Psoas muscle (tissue), 8 donors: ENCODE data around the gene FGGY. TPM values are rescaled to one million over a fixed set of nuclear protein-coding genes. Genes with fewer than 3 reads are reported as not detected.

Source experiments
- ATAC-seq, 4 donors: fragments of 200-7000 bp; cut with Tn5 transposase; one replicate each; pipeline ENCODE4 v1.9.1; 2020; ENCODE audit warnings: moderate library complexity in 3 of 4, mild to moderate bottlenecking in 2 of 4
- DNase-seq, 2 donors: peaks; one replicate each; pipeline ENCODE4 v3.0.0-alpha.2; 2020
- H3K27ac ChIP-seq: fragments of 200-600 bp; one replicate; pipeline ENCODE4 v1.8.0; 2022
- H3K27me3 ChIP-seq, 3 donors: fragments of 200-600 bp in 1 of 3; one replicate each; pipeline versions ENCODE4 v1.6.1 to v1.8.0; 2013 to 2022; ENCODE audit warnings: low read length in 2 of 3, mild to moderate bottlenecking in 2 of 3, moderate library complexity in 1 of 3; ENCODE audit not compliant: insufficient read depth in 3 of 3
- H3K36me3 ChIP-seq, 2 donors: fragments of 200-600 bp in 1 of 2; one replicate each; pipeline versions ENCODE4 v1.6.1 to v1.8.0; 2013 to 2022; ENCODE audit warnings: low read depth in 1 of 2, mild to moderate bottlenecking in 1 of 2, moderate library complexity in 1 of 2; ENCODE audit not compliant: insufficient read depth in 1 of 2
- H3K4me1 ChIP-seq: fragments of 200-600 bp; one replicate; pipeline ENCODE4 v1.8.0; 2022
- H3K4me3 ChIP-seq: fragments of 200-600 bp; one replicate; pipeline ENCODE4 v1.8.0; 2022; ENCODE audit warnings: mild to moderate bottlenecking
- H3K9me3 ChIP-seq: fragments of 200-600 bp; one replicate; pipeline ENCODE4 v1.8.0; 2022
- CTCF ChIP-seq: fragments of 200-600 bp; IDR thresholded peaks from one replicate; pipeline ENCODE4 v1.8.0; 2022; ENCODE audit warnings: antibody characterized with exemption
- WGBS, 3 donors: extraction: QIAGEN DNeasy Blood & Tissue Kit; methylation state at CpG; one replicate each; pipeline versions ENCODE4 v1.1.6 to v1.1.7; 2013; 5-methylcytosine and 5-hydroxymethylcytosine counted together
- intact Hi-C, 2 donors: fragments of 100-400 bp; cut with DNase I; formaldehyde crosslinking; loops; one replicate each; pipeline versions ENCODE4 v1.11.0 to v1.14.2; 2022
- polyA plus RNA-seq, 3 donors: library from polyadenylated mRNA; stranded (reverse); fragments of 200-250 nt; gene quantifications; one replicate each; pipeline ENCODE4 v1.2.3, GENCODE V29; 2013
- total RNA-seq, 4 donors: library from RNA; stranded (reverse); fragmentation: NEBNext Ultra II Directional in 2 of 4; extraction: Animal tissue kit (Norgen Biotek cat#: 25700) in 2 of 4; gene quantifications; one replicate each; pipeline versions ENCODE4 v1.2.1 to v1.2.4, GENCODE V29; 2021 to 2023
- donor health status: healthy with polysubstance abuse.
- donor health status: DM: no; HTN: no; CAD: no; lungs with moderate emphysema.
- donor health status: Bipolar disorder and iron deficiency.
- donor health status: healthy.
- donor health status: DM: yes; HTN: yes; CAD: no.
- donor health status: DM: no; HTN: no; CAD: no.
- donor health status: DM: no; HTN: no; CAD: no.
- donor health status: DM: yes; HTN: yes; CAD: no.

FGGY gene
- total and polyA plus RNA-seq, 7 donors: 11.9 to 72.2 (median 46.5) TPM

- Histone ChIP-seq H3K27ac (peak overlapping the region; percentile 0), H3K36me3 (peaks cover 0 to 12% of the 10 kb centered on the region in 2 donors), H3K4me3 (no peak overlapping the region), H3K4me1 (peaks cover 24% of the 10 kb centered on the region), H3K9me3 (no peaks in the 10 kb centered on the region), H3K27me3 (no peaks in the 10 kb centered on the region)
- TF ChIP-seq CTCF: no peak
- intact Hi-C loops: no loop called here
- WGBS, 3 donors: 52 to 67% (median 64%) methylated on average over 2 to 3 of the region's 3 CpGs
- ATAC-seq (peak; percentile 35 to 71 (median 67)), DNase-seq (peak in 1 of 2 donors; percentile 46)
Measured at GRCh38 chr1:59552007-59552406, 255.1 kb downstream of the FGGY start.

GRCh38 chr1:59553371-59553770 is 256.5 kb downstream of the FGGY start:
- Histone ChIP-seq H3K4me1 (peaks cover 24% of the 10 kb centered on the region), H3K27ac (no peak overlapping the region), H3K36me3 (peaks cover 0 to 12% of the 10 kb centered on the region in 2 donors), H3K9me3 (peaks cover 6% of the 10 kb centered on the region), H3K4me3 (no peak overlapping the region), H3K27me3 (no peaks in the 10 kb centered on the region)
- TF ChIP-seq CTCF: no peak
- ATAC-seq: no peak
- intact Hi-C loops: no loop called here
- DNase-seq: no peak
- 91 to 92% (median 91%) methylated on average over 4 of the region's 4 CpGs for WGBS, 3 donors

- H3K27ac ChIP-seq: no peak overlapping the region
- intact Hi-C loops: no loop called here
- no peak overlapping the region for H3K4me3 ChIP-seq
- WGBS, 3 donors: 36 to 59% (median 46%) methylated on average over 8 of the region's 8 CpGs
- DNase-seq (peak in 1 of 2 donors; percentile 46), ATAC-seq (peak in 2 of 4 donors; percentile 46 to 53)
- peaks cover 24% of the 10 kb centered on the region for H3K4me1 ChIP-seq
- no peak for TF ChIP-seq CTCF
- peaks cover 0 to 12% of the 10 kb centered on the region in 2 donors for H3K36me3 ChIP-seq
- peaks cover 11% of the 10 kb centered on the region for H3K9me3 ChIP-seq
- no peaks in the 10 kb centered on the region for H3K27me3 ChIP-seq
Measured at GRCh38 chr1:59554011-59554663, 257.2 kb downstream of the FGGY start.

GRCh38 chr1:59554752-59555151 is 257.9 kb downstream of the FGGY start:
- no peak overlapping the region for H3K27ac ChIP-seq
- peaks cover 0 to 12% of the 10 kb centered on the region in 2 donors for H3K36me3 ChIP-seq
- no peak overlapping the region for H3K4me3 ChIP-seq
- 74 to 84% (median 77%) methylated on average over 4 of the region's 4 CpGs for WGBS, 3 donors
- no peak for TF ChIP-seq CTCF
- no peak for DNase-seq
- H3K27me3 ChIP-seq: no peaks in the 10 kb centered on the region
- H3K4me1 ChIP-seq: peaks cover 24% of the 10 kb centered on the region
- H3K9me3 ChIP-seq: peaks cover 11% of the 10 kb centered on the region
- intact Hi-C loops: no loop called here
- no peak for ATAC-seq

- Histone ChIP-seq H3K4me1 (peaks cover 17% of the 10 kb centered on the region), H3K9me3 (peaks cover 11% of the 10 kb centered on the region), H3K4me3 (no peak overlapping the region), H3K36me3 (peaks cover 0 to 12% of the 10 kb centered on the region in 2 donors), H3K27ac (no peak overlapping the region), H3K27me3 (no peaks in the 10 kb centered on the region)
- ATAC-seq (no peak), DNase-seq (no peak)
- WGBS, 3 donors: 91 to 93% (median 93%) methylated on average over 1 of the region's 1 CpG
- TF ChIP-seq CTCF: no peak
- intact Hi-C loops: no loop called here
Measured at GRCh38 chr1:59556398-59556797, 259.5 kb downstream of the FGGY start.
